GM20000 (cell line): ENCODE measurements around the gene PCDHA1.
"Not testable (repeated sequence)": the region's sequence is repeated elsewhere in the genome, so short reads cannot be mapped to it uniquely, and the experiment has no call there.

Experiments used
- DNase-seq: peaks from one replicate; pipeline ENCODE4 v3.0.0; 2012; ENCODE audit warnings: low spot score
- CTCF ChIP-seq: IDR thresholded peaks from 2 replicates; pipeline ENCODE4 v1.5.1; 2012; ENCODE audit warnings: mild to moderate bottlenecking, control low read depth; ENCODE audit errors: extremely low read depth, missing control alignments

PCDHA1 gene

GRCh38 chr5:140791089-140791488 is 5.1 kb downstream of the PCDHA1 start:
- no peak for TF ChIP-seq CTCF
- DNase-seq = no peak

- no peak for TF ChIP-seq CTCF
- DNase-seq = no peak
These were observed 8.8 kb downstream of the PCDHA1 start, which contains the start of gene PCDHA2 for GRCh38 chr5:140794595-140795258. Gene PCDHA2, plus strand, starts transcription at chr5:140794852.

- TF ChIP-seq CTCF = no peak
- no peak for DNase-seq
These were observed 9.3 kb downstream of the PCDHA1 start for GRCh38 chr5:140795259-140795641.

GRCh38 chr5:140796072-140796717 is 10.3 kb downstream of the PCDHA1 start:
- not testable (repeated sequence) for DNase-seq

GRCh38 chr5:140796718-140797095 is 10.8 kb downstream of the PCDHA1 start:
- DNase-seq = no peak
- no peak for TF ChIP-seq CTCF

GRCh38 chr5:140800816-140801493 is 15.0 kb downstream of the PCDHA1 start, which contains the start of gene PCDHA3:
Gene PCDHA3, plus strand, starts transcription at chr5:140801057.
- no peak for TF ChIP-seq CTCF

GRCh38 chr5:140801494-140801841 is 15.5 kb downstream of the PCDHA1 start:
- no peak for TF ChIP-seq CTCF
- no peak for DNase-seq

More at GRCh38 chr5:140800816-140801493, 15.0 kb downstream of the PCDHA1 start, which contains the start of gene PCDHA3:
- DNase-seq = no peak

GRCh38 chr5:140802381-140802780 is 16.4 kb downstream of the PCDHA1 start:
- not testable (repeated sequence) for DNase-seq
